Measurements from ENCODE around the gene SH3TC1. TPM values are rescaled to one million over a fixed set of nuclear protein-coding genes. Genes with fewer than 3 reads are reported as not detected.

Gene SH3TC1
- total RNA-seq, 1 donor from 2014 or later: 32.1 TPM

GRCh38 chr4:8265171-8265929 is 66.3 kb downstream of the SH3TC1 start:
- TF ChIP-seq CTCF (IDR thresholded peaks at IDR 0.05; ENCODE audit: insufficient read depth, low read length, severe bottlenecking): no peak
- DNase-seq (ENCODE audit: low read depth): no peak
- FAIRE-seq: no peak
- Histone ChIP-seq H3K27me3 (ENCODE audit: control insufficient read depth, insufficient read depth, low read length) (peaks cover 3% of the 10 kb centered on the region), H3K4me3 (ENCODE audit: low read depth, low read length) (no peak overlapping the region), H3K36me3 (ENCODE audit: control insufficient read depth, insufficient read depth, low read length) (no peaks in the 10 kb centered on the region)

- peaks cover 11% of the 10 kb centered on the region for H3K27me3 ChIP-seq (ENCODE audit: control insufficient read depth, insufficient read depth, low read length)
- no peak for TF ChIP-seq CTCF (IDR thresholded peaks at IDR 0.05; ENCODE audit: insufficient read depth, low read length, severe bottlenecking)
- H3K4me3 ChIP-seq (ENCODE audit: low read depth, low read length): no peak overlapping the region
- DNase-seq (ENCODE audit: low read depth) (no peak), FAIRE-seq (no peak)
- H3K36me3 ChIP-seq (ENCODE audit: control insufficient read depth, insufficient read depth, low read length): no peaks in the 10 kb centered on the region
Measured at GRCh38 chr4:8266088-8266487, 67.0 kb downstream of the SH3TC1 start.

GRCh38 chr4:8266508-8266907 is 67.4 kb downstream of the SH3TC1 start:
- Histone ChIP-seq H3K4me3 (ENCODE audit: low read depth, low read length) (no peak overlapping the region), H3K36me3 (ENCODE audit: control insufficient read depth, insufficient read depth, low read length) (no peaks in the 10 kb centered on the region), H3K27me3 (ENCODE audit: control insufficient read depth, insufficient read depth, low read length) (peaks cover 13% of the 10 kb centered on the region)
- no peak for TF ChIP-seq CTCF (IDR thresholded peaks at IDR 0.05; ENCODE audit: insufficient read depth, low read length, severe bottlenecking)
- DNase-seq (ENCODE audit: low read depth) (no peak), FAIRE-seq (no peak)

GRCh38 chr4:8267077-8267476 is 68.0 kb downstream of the SH3TC1 start:
- Histone ChIP-seq H3K36me3 (ENCODE audit: control insufficient read depth, insufficient read depth, low read length) (no peaks in the 10 kb centered on the region), H3K27me3 (ENCODE audit: control insufficient read depth, insufficient read depth, low read length) (peaks cover 14% of the 10 kb centered on the region), H3K4me3 (ENCODE audit: low read depth, low read length) (no peak overlapping the region)
- peak; percentile 89 for TF ChIP-seq CTCF (IDR thresholded peaks at IDR 0.05; ENCODE audit: insufficient read depth, low read length, severe bottlenecking)
- no peak for FAIRE-seq
- DNase-seq (ENCODE audit: low read depth): peak; percentile 52

- H3K27me3 ChIP-seq (ENCODE audit: control insufficient read depth, insufficient read depth, low read length): peaks cover 14% of the 10 kb centered on the region
- no peak for DNase-seq (ENCODE audit: low read depth)
- H3K36me3 ChIP-seq (ENCODE audit: control insufficient read depth, insufficient read depth, low read length): no peaks in the 10 kb centered on the region
- TF ChIP-seq CTCF (IDR thresholded peaks at IDR 0.05; ENCODE audit: insufficient read depth, low read length, severe bottlenecking): no peak
- H3K4me3 ChIP-seq (ENCODE audit: low read depth, low read length): no peak overlapping the region
- FAIRE-seq: no peak
Measured at GRCh38 chr4:8268211-8268610, 69.1 kb downstream of the SH3TC1 start.

Data from bronchial epithelial cell (primary cell).